ENCODE results near the gene MCRIP2. TPM values are rescaled to one million over a fixed set of nuclear protein-coding genes. Genes with fewer than 3 reads are reported as not detected.
A peak's percentile ranks its signal among the peaks of the same experiment; 100 is the strongest.

Gene MCRIP2
- total and polyA plus RNA-seq, 9 of the 15 experiments (the other 6 are each of a cell fraction or from before 2014, with no cell fraction given) = 0.80 to 120 (median 35.2) TPM

- 0 out of 6 replicates have a peak, but pooled peaks of 1 of the 3 experiments have one; percentile 1 for TF ChIP-seq CTCF (IDR thresholded peaks at IDR 0.05 in 2 of 3, conservative IDR thresholded peaks at IDR 0.05 in 1 of 3; ENCODE audit: insufficient read depth in 2 of 3, low read depth in 1 of 3, low read length in 3 of 3)
- TF ChIP-seq SMARCA5 (IDR thresholded peaks at IDR 0.05) = 0 out of 2 replicates have a peak, but pooled peaks have one; percentile 25
- TF ChIP-seq ZBTB8A (IDR thresholded peaks at IDR 0.05; ENCODE audit: partially characterized antibody) = no peak
- TF ChIP-seq ZBTB26 (CRISPR knock-in tag; IDR thresholded peaks at IDR 0.05) = no peak
- no peak for TF ChIP-seq PHB2 (IDR thresholded peaks at IDR 0.05; ENCODE audit: low read depth)
- no peak for TF ChIP-seq ELF4 (CRISPR knock-in tag; IDR thresholded peaks at IDR 0.05)
Measured at GRCh38 chr16:678858-679813, 37.5 kb downstream of the MCRIP2 start (continued).
